H1 (cell line): Measurements from ENCODE around the gene DUSP12. TPM values are rescaled to one million over a fixed set of nuclear protein-coding genes. Genes with fewer than 3 reads are reported as not detected.

Experiments used
- CTCF ChIA-PET: fragments of 300-600 bp; sonication (Branson Sonifier 250); formaldehyde crosslinking; loops from one replicate; lab custom pipeline; 2021; ENCODE audit not compliant: partially characterized antibody; lab: Charles Lee
- POLR2A ChIA-PET: fragments of 300-600 bp; sonication (Branson Sonifier 250); formaldehyde crosslinking; loops from one replicate; lab custom pipeline; 2021; ENCODE audit warnings: inconsistent platforms; ENCODE audit not compliant: partially characterized antibody; lab: Charles Lee
- DNase-seq, 2 experiments: peaks; one replicate each; pipeline versions ENCODE4 v3.0.0 to v3.0.0-alpha.2; 2010 to 2022; ENCODE audit warnings: low spot score in 2 of 2, low read depth in 1 of 2, mixed read lengths in 1 of 2
- FAIRE-seq: peaks from 2 replicates; lab custom pipeline; 2011; peaks lifted over from hg19 to GRCh38; lab: Jason Lieb, UNC
- H2AFZ ChIP-seq: 2 replicates; pipeline ENCODE4 v1.8.1; 2012; ENCODE audit warnings: low read length, inconsistent platforms
- H2AK5ac ChIP-seq: 2 replicates; pipeline ENCODE4 v1.6.1; 2013; ENCODE audit warnings: low read depth, low read length
- H2BK120ac ChIP-seq: replicated peaks from 2 replicates; pipeline ENCODE3; 2013; ENCODE audit warnings: low read depth, low read length, inconsistent platforms
- H2BK12ac ChIP-seq: 2 replicates; pipeline ENCODE4 v1.6.1; 2013; ENCODE audit warnings: low read depth, low read length
- H2BK15ac ChIP-seq: 2 replicates; pipeline ENCODE4 v1.6.1; 2013; ENCODE audit warnings: low read length
- H2BK20ac ChIP-seq: 2 replicates; pipeline ENCODE4 v1.6.1; 2013; ENCODE audit warnings: low read length
- H2BK5ac ChIP-seq: 2 replicates; pipeline ENCODE4 v1.6.1; 2013; ENCODE audit warnings: low read depth, low read length
- H3K14ac ChIP-seq: 2 replicates; pipeline ENCODE4 v1.6.1; 2013; ENCODE audit warnings: inconsistent platforms; ENCODE audit not compliant: insufficient read length
- H3K18ac ChIP-seq: 2 replicates; pipeline ENCODE4 v1.6.1; 2013; ENCODE audit warnings: low read length; ENCODE audit errors: extremely low read depth
- H3K23ac ChIP-seq: 2 replicates; pipeline ENCODE4 v1.6.1; 2013; ENCODE audit warnings: inconsistent platforms; ENCODE audit not compliant: insufficient read length
- H3K23me2 ChIP-seq: 2 replicates; pipeline ENCODE4 v1.6.1; 2013; ENCODE audit warnings: low read depth, low read length
- H3K27ac ChIP-seq: 2 replicates; pipeline ENCODE4 v1.6.1; 2011; ENCODE audit warnings: low read depth, low read length, inconsistent platforms
- H3K27me3 ChIP-seq, 4 experiments: replicated peaks in 1 of 4; 1 replicate in 1 of 4; 2 replicates in 3 of 4; pipeline versions ENCODE4 v1.6.1 to v1.8.1; 2011 to 2013; ENCODE audit warnings: low read length in 3 of 4, mild to moderate bottlenecking in 3 of 4, inconsistent platforms in 2 of 4, mixed read lengths in 2 of 4, moderate library complexity in 1 of 4; ENCODE audit not compliant: control insufficient read depth in 3 of 4, insufficient read depth in 3 of 4; ENCODE audit errors: extremely low read depth in 1 of 4
- H3K36me3 ChIP-seq, 4 experiments: 2 replicates each; pipeline versions ENCODE4 v1.6.1 to v1.8.1; 2011 to 2013; ENCODE audit warnings: mild to moderate bottlenecking in 4 of 4, low read length in 3 of 4, moderate library complexity in 2 of 4, control low read depth in 1 of 4, inconsistent platforms in 1 of 4; ENCODE audit not compliant: insufficient read depth in 4 of 4, control insufficient read depth in 2 of 4
- H3K4ac ChIP-seq: replicated peaks from 2 replicates; pipeline ENCODE3; 2013; ENCODE audit warnings: low read length, low read depth, mixed read lengths, inconsistent platforms; ENCODE audit not compliant: insufficient read length
- H3K4me1 ChIP-seq, 4 experiments: replicated peaks in 1 of 4; 1 replicate in 1 of 4; 2 replicates in 3 of 4; pipeline versions ENCODE4 v1.6.1 to v1.8.1; 2011 to 2013; ENCODE audit warnings: low read length in 3 of 4, inconsistent platforms in 2 of 4, mixed read lengths in 1 of 4; ENCODE audit not compliant: insufficient read depth in 4 of 4, control insufficient read depth in 3 of 4
- H3K4me2 ChIP-seq, 2 experiments: 2 replicates each; pipeline versions ENCODE4 v1.6.1 to v1.8.1; 2011 to 2013; ENCODE audit warnings: low read depth in 2 of 2, low read length in 2 of 2, control low read depth in 1 of 2, inconsistent platforms in 1 of 2, mild to moderate bottlenecking in 1 of 2; ENCODE audit not compliant: insufficient read depth in 1 of 2
- H3K4me3 ChIP-seq, 4 experiments: fragments of 200-600, 300-600 bp in 1 of 4; sonication (generic), shearing (Covaris generic), sonication (Bioruptor Twin) in 1 of 4; 2 replicates each; pipeline versions ENCODE4 v1.5.1 to v1.8.1; 2011 to 2016; ENCODE audit warnings: low read length in 4 of 4, low read depth in 3 of 4, control low read depth in 2 of 4, inconsistent platforms in 2 of 4, mild to moderate bottlenecking in 2 of 4, mixed read lengths in 1 of 4, moderate library complexity in 1 of 4; ENCODE audit not compliant: insufficient read depth in 2 of 4; ENCODE audit errors: extremely low read depth in 1 of 4
- H3K56ac ChIP-seq: replicated peaks from 2 replicates; pipeline ENCODE3; 2013; ENCODE audit warnings: low read depth, mild to moderate bottlenecking, mixed read lengths, low read length, inconsistent platforms; ENCODE audit not compliant: insufficient read length
- H3K79me1 ChIP-seq: 2 replicates; pipeline ENCODE4 v1.6.1; 2013; ENCODE audit warnings: low read depth, low read length, control low read depth
- H3K79me2 ChIP-seq, 2 experiments: 2 replicates each; pipeline versions ENCODE4 v1.6.1 to v1.8.1; 2012 to 2013; ENCODE audit warnings: low read length in 2 of 2, mild to moderate bottlenecking in 2 of 2, inconsistent platforms in 1 of 2; ENCODE audit not compliant: insufficient read depth in 2 of 2, control insufficient read depth in 1 of 2
- H3K9ac ChIP-seq, 4 experiments: replicated peaks in 1 of 4; 1 replicate in 1 of 4; 2 replicates in 3 of 4; pipeline versions ENCODE4 v1.6.1 to v1.8.1; 2011 to 2013; ENCODE audit warnings: low read depth in 3 of 4, low read length in 3 of 4, control low read depth in 2 of 4, mild to moderate bottlenecking in 2 of 4, moderate library complexity in 2 of 4, inconsistent platforms in 1 of 4; ENCODE audit errors: extremely low read depth in 1 of 4
- H3K9me3 ChIP-seq, 2 experiments: 2 replicates each; pipeline versions ENCODE4 v1.6.1 to v1.8.1; 2012 to 2013; ENCODE audit warnings: mild to moderate bottlenecking in 2 of 2, moderate library complexity in 2 of 2, control low read depth in 1 of 2, inconsistent platforms in 1 of 2, low read depth in 1 of 2, low read length in 1 of 2, mixed read lengths in 1 of 2; ENCODE audit not compliant: insufficient read depth in 2 of 2
- H4K20me1 ChIP-seq, 2 experiments: replicated peaks in 1 of 2; 2 replicates each; pipeline versions ENCODE3 to v1.8.1; 2011 to 2013; ENCODE audit warnings: inconsistent platforms in 2 of 2, low read length in 2 of 2, mild to moderate bottlenecking in 1 of 2; ENCODE audit not compliant: insufficient read depth in 2 of 2, control insufficient read depth in 1 of 2
- H4K5ac ChIP-seq: 2 replicates; pipeline ENCODE4 v1.6.1; 2013; ENCODE audit warnings: low read length, low read depth, mixed read lengths, inconsistent platforms; ENCODE audit not compliant: insufficient read length
- H4K8ac ChIP-seq: 2 replicates; pipeline ENCODE4 v1.8.0; 2013; ENCODE audit warnings: mild to moderate bottlenecking, moderate library complexity, low read length, inconsistent platforms; ENCODE audit not compliant: insufficient read depth; ENCODE audit errors: extremely low read depth
- H4K91ac ChIP-seq: replicated peaks from 2 replicates; pipeline ENCODE3; 2013; ENCODE audit warnings: low read length, mixed read lengths, inconsistent platforms; ENCODE audit not compliant: insufficient read length
- FOSL1 ChIP-seq: IDR thresholded peaks from 2 replicates; pipeline ENCODE4 v1.6.1; 2011; ENCODE audit warnings: mild to moderate bottlenecking, low read depth, low read length, moderate library complexity; ENCODE audit not compliant: insufficient read depth
- GABPA ChIP-seq: IDR thresholded peaks from 2 replicates; pipeline ENCODE4 v1.6.1; 2011; ENCODE audit warnings: mild to moderate bottlenecking, low read length, moderate library complexity, borderline replicate concordance; ENCODE audit not compliant: insufficient read depth
- USF2 ChIP-seq: IDR thresholded peaks from 2 replicates; pipeline ENCODE4 v1.6.1; 2011; ENCODE audit warnings: low read length, improper control_type of control experiment
- WGBS, 2 experiments: shearing (Covaris generic) in 1 of 2; methylation state at CpG; one replicate each; pipeline versions ENCODE4 v1.1.6 to v1.1.7; 2013 to 2015; ENCODE audit warnings: low lambda C conversion rate in 2 of 2, mixed read lengths in 2 of 2, inconsistent platforms in 1 of 2, low coverage in 1 of 2, missing lambda C conversion rate in 1 of 2; ENCODE audit not compliant: insufficient replicate concordance in 2 of 2, insufficient coverage in 1 of 2, insufficient read length in 1 of 2; ENCODE audit errors: extremely low coverage in 1 of 2, missing lambda C conversion rate in 1 of 2; 5-methylcytosine and 5-hydroxymethylcytosine counted together
- polyA plus RNA-seq, 7 experiments: library from polyadenylated mRNA; depleted of rRNA in 3 of 7; stranded (reverse) in 5 of 7; unstranded in 2 of 7; fragments of >200 nt in 5 of 7; fragments of 200-250 nt in 2 of 7; gene quantifications; 1 replicate in 5 of 7; 2 replicates in 1 of 7; 4 replicates in 1 of 7; pipeline versions ENCODE4 v1.2.1 to v1.2.3, GENCODE V29; 2011 to 2013; ENCODE audit warnings: missing spikeins in 2 of 7, mixed read lengths in 2 of 7
- total RNA-seq: library from RNA; stranded (reverse); fragmentation: NEBNext Ultra II Directional; extraction: Animal tissue kit (Norgen Biotek cat#: 25700); gene quantifications from 2 replicates; pipeline ENCODE4 v1.2.1, GENCODE V29; 2021

The DUSP12 gene
- total and polyA plus RNA-seq, 2 of the 8 experiments (the other 6 are each of a cell fraction or from before 2014, with no cell fraction given) = 27.6 to 33.9 TPM

GRCh38 chr1:161801955-161802354 lies 52.4 kb downstream of the DUSP12 start:
- H3K56ac ChIP-seq = no peak overlapping the region
- no peaks in the 10 kb centered on the region for H3K27me3 ChIP-seq
- H3K79me1 ChIP-seq = no peaks in the 10 kb centered on the region
- no peak overlapping the region for H4K5ac ChIP-seq
- no peaks in the 10 kb centered on the region for H3K79me2 ChIP-seq
- no peak overlapping the region for H3K4me3 ChIP-seq
- H2BK5ac ChIP-seq = no peak overlapping the region
- no peak overlapping the region for H4K91ac ChIP-seq
- no peak overlapping the region for H4K8ac ChIP-seq
- H2BK20ac ChIP-seq = no peak overlapping the region
- H3K23me2 ChIP-seq = no peaks in the 10 kb centered on the region
- H4K20me1 ChIP-seq = peaks cover 0 to 2% of the 10 kb centered on the region in 2 experiments
- H2BK12ac ChIP-seq = no peak overlapping the region
- no peaks in the 10 kb centered on the region; a peak in 1 of 4 replicates for H3K9me3 ChIP-seq
- H2AFZ ChIP-seq = no peak overlapping the region
- 62% methylated on average over 7 of the region's 7 CpGs; no CpG with 5 or more reads in 1 of the 2 experiments for WGBS, 2 experiments
- peak; percentile 69 for FAIRE-seq
- H3K4ac ChIP-seq = no peak overlapping the region
- no peaks in the 10 kb centered on the region for H3K36me3 ChIP-seq
- H2BK15ac ChIP-seq = no peak overlapping the region
- peak overlapping the region in 1 of 2 experiments; percentile 1; a peak in 1 of 4 replicates for H3K4me2 ChIP-seq
- POLR2A ChIA-PET = no interaction called here
- no peak overlapping the region for H3K9ac ChIP-seq
- DNase-seq = no peak
- no peak overlapping the region for H3K27ac ChIP-seq
- no peak overlapping the region for H3K18ac ChIP-seq
- no peak overlapping the region for H3K14ac ChIP-seq
- TF ChIP-seq USF2 (peak; percentile 58; the same call in 1 of the 2 replicates), GABPA (no peak), FOSL1 (no peak)
- TF ChIP-seq, all 59 proteins: peak for 1
- H2AK5ac ChIP-seq = no peak overlapping the region
- no peak overlapping the region for H3K23ac ChIP-seq
- H2BK120ac ChIP-seq = no peak overlapping the region
- CTCF ChIA-PET = interaction anchor here (0.6 to 1.6 kb wide), 3 partner anchors 9 to 64 kb away, joined by 3 to 9 read pairs (median 5); no protein-coding TSS in a partner anchor
- H3K4me1 ChIP-seq = peaks cover 0 to 4% (median 0%) of the 10 kb centered on the region in 4 experiments; a peak in 1 of 7 replicates
